Stimulated activated CD8-positive, alpha-beta memory T cell treated with anti-CD3 and anti-CD28 coated beads, Interleukin-12 subunit alpha, Interleukin-12 subunit beta, amount 100 ng/mL, for 24 hours (primary cell): ENCODE data around the gene RBM33.
"Not testable (repeated sequence)": the region's sequence is repeated elsewhere in the genome, so short reads cannot be mapped to it uniquely, and the experiment has no call there.

Experiments
- DNase-seq: peaks from one replicate; pipeline ENCODE4 v3.0.0-alpha.2; 2020; ENCODE audit errors: extremely low read depth

Gene RBM33

DNA sequence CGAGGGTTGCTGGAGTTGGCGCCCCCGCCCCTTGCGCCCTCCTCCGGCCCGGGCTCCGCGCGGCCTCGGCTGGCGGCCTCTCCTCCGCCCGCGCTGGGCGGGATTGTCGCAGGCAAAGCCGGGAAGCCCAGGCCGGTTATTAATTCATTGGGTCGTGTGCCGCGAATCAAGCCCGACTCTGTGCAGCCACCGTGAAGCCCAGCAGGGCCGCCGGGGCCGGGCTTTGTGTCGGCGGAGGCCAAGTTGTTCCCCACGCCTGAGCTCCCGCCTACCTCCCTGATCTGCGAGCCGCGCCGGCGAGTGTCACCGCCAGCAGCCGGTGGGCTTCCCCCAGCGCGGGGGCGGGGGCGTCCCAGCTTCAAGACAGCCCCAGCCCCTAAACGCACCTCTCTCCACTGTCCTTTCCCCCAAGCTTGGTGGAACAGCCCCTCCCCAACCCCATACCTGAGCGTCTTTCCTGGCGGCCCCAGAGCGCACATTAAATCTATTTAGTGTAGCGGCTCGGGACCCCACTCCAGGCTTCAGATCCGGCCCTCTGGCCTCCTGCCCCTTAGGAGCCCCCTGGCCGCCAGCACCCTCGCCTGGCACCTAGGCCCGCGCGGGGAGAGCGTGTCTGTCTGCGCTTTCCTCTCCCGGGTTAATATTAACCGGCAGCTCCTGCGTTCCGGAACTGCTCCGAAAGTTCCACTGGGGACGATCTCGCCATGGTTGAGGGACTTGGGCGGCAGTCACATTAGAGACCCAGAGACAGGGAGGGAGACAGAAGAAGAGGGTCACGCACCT is 164.3 kb downstream of the RBM33 start:
- no peak for DNase-seq

DNA sequence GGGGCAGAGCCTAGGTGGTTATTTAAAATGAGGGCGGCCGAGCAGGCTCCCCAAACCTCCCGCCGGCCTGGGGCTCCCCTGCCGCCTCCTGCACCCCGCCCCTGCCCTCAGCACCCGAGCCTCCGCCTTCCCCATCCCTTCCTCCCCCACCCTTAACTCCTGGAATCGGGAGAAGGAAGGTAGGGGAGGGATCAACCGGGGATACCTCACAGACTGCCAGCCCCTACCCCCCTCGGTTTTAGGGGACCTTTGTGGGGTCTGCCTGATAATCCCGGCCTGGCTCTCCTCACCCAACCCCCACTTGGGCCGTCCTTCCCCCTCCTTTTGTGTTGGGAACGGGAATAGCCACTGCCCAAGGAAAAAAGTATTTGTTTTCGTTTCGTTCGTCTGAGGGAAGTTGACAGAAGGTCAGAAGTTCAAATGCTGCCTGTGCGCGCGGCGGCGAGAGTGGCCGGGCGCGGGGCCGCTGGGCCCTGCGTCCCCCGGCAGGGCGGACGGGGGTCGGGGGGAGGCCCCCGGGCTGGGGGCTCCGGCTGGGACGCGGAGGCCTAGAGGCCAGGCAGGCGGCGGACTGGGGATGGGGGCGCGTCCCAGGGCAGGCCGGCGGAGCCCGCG is 165.0 kb downstream of the RBM33 start:
- no peak for DNase-seq

DNA sequence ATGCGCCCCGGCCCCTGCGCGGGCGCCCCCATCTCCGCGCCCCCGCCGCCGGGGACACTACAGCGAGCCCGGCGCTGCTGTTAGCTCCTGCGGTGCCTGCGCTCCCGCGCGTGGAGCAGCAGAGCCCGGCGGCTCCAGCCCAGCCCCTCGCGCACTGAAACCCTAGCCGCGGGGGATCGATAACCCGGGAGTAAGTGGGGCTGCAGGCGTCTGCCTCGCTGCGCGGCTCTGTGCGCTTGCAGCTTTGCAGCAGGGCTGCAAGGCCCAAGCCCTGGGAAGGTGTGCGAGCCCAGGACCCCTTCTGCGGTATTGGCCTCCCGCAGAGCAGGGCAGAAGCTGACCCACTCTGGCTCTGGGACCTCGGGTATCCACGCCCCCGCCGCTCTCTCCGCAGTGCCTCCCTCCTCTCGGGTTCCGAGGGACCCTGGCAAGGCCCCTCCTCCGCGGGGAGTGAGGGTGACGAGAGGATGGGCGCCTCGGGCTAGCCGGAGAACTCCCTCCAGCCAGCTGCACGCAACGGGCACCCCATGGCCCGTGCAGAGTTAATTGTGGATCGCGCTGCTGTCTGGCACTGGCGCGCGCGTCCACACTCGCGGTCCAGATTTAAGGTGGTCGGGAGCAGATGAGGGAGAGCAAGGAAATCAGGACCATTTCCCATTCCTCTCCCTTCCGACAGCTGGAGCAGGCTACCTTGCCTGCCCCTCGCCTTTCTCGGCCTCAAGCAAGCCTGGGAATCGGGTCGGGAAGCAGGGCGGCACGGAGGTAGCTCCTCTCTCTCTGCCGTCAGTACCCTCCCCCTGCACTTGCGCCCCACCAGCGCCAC is 165.7 kb downstream of the RBM33 start:
- no peak for DNase-seq

DNA sequence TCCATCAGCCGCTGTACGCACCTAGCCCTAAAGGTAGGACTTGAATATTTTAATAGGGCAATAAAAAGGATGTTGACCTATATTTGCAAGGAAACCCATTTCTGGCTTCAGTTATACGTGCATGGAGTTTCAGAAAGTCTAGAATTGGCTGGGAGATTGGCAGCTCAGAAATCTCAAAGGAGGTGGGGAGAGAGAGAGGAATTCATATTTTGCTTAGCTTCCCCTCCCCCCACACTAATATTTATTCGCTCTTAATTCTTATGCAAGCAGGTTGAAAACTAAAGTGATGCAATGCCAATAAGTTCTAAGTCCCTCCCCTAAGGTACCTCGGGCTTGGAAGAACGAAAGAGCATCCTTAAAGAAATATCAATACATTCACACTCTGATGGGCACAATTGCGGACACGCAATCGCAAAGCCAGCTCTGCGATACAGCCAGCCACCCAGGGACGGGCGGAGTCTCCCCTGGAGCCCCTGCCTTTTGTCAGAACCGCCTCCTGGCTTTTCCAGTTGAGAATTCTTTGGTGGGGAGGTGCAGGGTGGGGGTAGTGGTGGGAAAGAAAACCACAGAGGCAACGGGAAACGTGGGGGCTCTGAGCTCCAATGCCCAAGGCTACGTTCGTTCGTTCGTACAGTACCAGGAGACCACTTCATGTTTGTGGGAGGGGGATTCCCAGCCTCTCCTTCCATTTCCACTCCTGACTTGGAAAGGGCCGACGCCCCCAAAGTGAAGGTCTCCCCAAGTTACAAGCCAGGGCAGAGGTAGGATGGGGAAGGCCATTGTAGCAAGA is 166.5 kb downstream of the RBM33 start:
- DNase-seq, result no peak

DNA sequence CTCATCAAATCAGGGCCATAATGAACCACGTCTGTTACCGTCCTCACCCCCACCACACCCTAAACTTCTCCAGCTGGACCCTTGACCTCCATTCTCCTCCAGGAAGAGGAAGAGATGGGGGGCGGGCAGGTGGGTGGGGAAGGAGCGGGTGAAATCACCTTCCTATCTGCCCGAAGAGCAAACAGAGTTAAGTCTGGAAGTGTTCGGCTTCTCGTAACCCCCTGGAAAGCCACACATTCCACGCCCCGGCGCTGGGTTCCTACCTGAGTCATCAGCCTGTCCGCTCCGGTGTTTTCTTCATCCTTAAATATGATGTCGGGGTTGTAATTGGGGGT is 167.1 kb downstream of the RBM33 start:
- DNase-seq, result no peak

DNA sequence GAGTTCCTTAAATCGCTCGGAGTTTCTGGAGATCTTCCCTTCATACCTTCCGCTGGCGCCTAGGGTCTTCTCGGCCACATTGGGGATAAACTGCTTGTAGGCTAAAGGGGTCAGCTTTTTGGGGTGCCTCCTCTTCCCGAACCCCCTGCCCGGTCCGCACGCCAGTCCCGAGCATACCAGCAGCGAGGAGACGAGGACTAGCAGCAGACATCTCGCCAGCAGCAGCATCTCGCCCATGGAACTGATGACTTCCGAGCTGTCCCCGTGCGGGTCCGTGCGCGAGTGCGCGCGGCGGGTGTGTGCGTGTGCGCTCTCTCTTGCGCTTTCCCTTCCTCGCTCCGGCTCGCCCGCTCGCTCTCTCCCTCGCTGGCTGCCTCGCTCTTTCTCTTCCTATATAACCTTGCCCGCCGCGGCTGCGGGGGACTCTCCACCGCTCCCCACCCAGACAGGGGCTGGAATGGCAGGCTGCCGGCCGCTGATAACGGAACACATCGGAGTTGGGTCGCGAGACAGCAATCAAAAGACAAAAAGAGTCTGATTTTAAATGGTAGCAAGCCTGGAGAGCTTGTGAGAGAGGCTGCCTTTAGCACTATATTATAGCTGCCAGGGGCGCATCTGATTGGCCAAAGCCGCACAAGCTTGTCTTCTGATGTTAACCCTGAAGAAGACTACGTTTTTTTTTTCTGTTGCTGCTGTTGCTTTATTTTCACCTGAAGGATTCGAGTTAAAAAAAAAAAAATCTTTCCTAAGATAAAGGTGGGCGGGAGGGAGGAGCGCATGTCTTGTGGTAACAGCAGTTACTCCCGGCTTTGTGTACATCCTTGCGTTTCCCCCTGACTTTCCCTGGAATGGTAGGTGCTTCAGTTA is 167.7 kb downstream of the RBM33 start, which contains the start of gene SHH:
Gene SHH (minus strand): TSS at position 569 of the 867 bp plus-strand sequence. CDS start 341 bp downstream, at position 228.
- DNase-seq, result no peak

DNA sequence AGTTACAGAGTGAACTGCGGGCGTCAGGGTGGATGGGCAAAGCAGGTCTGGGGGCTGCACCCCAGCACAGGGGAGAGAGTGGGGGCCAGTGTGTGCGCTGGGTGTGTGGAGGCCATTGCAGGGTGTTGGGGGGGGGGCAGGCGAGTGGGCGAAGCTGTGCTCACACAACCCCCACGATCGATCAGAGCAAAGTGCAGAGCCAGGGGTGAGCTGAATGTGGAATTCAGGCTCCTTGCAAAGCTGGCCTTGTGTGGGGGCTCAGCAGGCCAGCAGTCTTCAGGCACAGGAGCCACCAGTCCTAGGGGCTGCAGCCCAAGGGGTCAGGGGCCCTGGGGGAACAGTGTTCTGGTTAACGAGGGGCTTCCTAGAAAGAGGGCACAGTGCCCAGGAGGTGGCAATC is 168.7 kb downstream of the RBM33 start:
- DNase-seq, result no peak

DNA sequence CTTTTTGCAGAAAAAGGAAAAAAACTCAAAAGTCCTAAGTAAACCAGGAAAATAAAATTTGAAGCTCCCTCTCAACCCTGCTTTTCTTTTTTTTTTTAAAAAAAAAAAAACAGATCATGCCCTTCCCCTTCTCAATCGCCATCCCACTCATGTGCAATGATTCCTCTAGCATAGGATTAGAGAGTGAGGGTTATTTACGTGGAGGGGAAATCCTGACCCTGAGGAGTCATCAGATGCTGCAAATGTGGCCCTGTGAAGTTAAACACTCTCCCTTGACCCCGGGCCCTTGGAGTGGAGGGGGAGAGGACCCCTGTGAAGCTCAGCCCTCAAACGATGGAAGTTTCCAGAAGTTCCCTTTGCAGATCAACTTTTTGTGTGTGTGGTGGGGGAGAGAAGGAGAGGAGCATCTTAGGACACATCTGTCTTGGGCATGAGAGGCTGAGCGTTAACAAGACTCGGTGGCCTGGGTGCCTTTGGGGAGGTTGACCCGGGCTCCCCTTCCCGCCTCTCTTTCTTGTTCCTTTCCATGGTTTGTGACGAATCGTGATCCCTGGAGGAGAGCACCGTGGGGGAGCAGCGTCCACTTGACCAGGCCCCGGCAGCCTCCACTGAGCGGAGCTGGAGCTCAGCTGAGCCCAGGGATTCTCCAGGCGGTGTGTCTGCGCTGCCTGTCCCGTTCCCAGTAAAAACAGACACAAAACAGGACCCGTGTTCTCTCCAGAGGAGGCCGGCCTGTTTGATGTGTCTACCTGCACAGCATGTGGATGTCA is 169.3 kb downstream of the RBM33 start:
- no peak for DNase-seq

DNA sequence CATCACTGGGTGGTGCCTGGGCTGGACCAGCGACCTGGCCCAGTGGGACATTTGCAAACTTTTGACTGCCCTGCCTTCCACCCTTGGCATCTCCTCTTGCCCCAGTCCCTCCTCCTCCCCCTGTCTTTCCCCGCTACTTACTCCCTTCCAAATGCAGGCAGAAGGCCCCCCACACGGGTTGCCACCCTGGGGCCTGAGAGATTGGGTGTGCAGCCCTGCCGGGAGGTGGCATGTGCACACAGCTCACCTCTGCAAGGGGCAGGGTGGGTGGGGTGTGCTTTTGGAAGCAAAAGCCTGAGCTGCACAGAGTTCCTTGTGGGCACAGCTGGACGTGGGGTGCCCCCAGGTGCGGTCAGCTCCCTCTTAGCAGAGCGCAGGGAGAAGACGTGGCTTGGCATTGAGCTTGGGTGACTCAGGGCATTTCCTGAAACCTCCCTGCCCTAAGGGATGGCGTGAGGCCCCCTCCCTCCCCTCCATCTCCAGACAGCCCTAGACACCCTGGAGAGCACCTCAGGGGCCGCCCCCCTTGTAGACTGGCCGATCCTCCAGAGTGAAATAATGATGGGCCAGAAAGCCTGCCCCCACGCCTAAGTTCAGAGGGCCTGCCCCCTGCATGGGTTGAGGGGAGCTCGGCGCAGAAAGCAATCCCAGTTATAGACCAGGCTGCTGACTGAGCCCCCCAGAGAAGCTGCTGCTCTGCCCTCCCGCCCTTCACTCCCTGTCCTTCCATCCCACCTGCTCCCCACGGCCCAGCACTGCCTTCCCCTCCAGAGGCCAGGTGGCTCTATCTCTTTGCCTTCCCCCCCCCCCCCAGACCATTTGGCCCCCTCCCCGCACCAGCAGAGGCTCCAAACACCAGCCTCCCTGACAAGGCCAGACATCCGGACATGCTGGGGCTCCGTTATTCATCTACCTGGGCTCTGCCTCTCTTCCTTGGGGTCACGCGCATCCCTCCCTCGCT is 170.1 kb downstream of the RBM33 start:
- DNase-seq, result no peak

DNA sequence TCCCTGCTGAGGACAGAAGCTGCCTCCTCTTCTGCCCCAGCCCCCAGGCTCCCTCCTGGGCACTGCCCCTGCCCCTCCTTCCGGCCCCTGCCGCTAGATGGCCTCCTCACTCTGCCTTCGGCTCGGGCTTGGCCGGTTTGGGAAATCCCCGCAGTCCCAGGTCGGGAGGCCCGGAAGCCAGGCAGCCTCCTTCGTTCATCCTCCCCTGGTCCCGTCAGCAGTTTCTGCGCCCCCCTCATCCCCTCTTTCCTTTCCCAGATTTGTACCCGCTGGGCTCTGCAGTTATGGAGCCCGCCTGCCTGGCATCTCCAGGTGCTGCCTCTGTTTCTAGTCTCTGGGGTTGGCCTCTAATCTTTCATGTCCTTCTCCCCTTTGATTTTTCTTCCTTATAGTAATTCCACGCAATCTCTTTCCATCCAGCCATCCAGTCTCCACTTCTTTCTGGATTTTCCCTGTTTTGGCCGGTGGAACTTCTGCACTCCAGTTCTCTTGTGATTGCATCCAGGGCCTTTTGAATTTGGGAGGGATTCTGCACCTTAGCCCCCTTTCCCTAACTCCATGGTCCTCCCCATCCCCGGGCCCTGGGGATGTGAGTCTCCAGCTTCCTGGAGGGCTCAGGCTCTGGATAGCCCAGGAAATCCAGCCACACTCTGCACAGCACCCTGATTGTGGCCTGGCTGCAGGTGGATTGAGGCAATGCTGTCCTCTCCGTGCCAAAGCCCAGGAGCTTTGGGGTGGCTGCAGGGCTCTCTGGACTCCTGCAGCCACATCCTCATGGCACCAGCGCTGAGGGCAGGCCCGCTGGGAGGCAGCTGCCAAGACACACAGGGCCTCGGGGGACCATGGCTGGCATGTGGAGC is 171.1 kb downstream of the RBM33 start:
- DNase-seq, result peak; percentile 39

DNA sequence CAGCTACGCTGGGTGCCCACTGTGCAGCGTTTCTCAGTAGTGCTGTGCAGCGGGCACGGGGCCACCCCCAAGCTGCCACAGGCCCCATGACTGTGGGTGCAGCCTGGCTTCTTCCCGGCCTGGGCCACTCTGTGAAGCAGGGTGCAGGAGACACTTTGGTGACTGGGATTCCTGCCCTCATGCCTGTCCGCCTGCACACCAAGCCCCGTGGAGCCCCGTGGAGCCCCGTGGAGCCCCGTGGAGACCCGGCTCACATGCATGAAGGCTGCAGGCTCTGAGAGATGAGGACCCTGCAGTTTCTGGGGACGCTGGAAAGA is 171.7 kb downstream of the RBM33 start:
- no peak for DNase-seq

DNA sequence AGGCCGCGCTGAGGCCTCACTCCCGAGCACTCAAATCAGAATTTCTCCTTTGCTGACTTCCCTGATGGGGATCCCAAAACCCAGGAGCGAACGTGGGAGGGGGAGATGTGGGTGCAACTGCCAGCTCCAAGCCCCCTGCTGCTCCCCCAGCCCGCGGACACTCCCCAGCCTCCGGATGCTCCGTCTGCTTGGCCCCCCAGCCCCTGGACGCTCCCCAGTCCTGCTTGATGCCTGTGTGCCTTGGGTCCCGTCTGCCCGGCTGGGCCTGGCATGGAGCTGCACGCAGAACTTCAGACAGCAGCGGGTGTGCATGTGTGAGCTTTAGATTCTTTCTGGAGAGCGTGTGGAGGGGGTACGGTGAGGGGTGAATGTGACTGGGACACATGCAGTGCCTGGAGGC is 172.5 kb downstream of the RBM33 start:
- DNase-seq, result no peak

DNA sequence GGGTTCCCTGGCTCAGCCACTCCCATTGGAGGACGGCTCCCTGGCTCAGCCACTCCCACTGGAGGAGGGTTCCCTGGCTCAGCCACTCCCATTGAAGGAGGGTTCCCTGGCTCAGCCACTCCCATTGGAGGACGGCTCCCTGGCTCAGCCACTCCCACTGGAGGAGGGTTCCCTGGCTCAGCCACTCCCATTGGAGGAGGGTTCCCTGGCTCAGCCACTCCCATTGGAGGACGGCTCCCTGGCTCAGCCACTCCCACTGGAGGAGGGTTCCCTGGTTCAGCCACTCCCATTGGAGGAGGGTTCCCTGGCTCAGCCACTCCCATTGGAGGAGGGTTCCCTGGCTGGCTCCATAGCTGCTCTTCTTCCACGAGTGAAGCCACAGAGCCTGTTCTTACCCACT is 173.1 kb downstream of the RBM33 start:
- DNase-seq, result not testable (repeated sequence)

DNA sequence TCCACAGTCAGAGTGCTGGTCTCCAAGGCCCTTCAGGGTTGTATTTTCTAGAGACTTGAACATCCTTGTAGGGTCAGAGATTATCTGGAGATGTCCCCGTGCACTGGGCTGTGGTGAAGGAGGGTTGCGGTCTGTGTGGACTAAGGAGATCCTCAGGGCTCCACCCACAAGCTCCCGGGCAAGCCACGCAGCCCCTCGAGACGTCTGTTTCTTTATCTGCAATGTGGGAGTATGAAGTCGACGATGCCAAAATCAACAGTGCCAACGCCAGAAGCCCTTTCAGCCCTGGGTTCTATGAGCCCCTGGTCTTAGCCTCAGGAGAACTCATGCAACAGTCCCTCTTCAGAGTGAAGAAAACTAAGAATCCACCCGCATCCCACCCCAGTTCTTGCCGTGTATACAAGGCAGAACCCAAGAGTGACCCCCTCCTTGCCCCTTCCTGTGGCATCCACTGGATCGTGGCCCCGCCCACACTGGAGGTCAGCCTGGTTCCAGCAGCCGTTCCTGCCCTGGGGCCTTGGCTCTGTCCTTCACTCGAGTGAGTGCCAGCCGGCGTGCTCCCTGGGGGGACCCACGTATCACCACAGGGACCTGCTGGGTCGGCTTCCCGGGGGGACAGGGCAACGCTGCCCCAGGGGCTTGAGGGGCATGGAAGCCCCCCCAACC is 173.8 kb downstream of the RBM33 start:
- DNase-seq, result no peak

DNA sequence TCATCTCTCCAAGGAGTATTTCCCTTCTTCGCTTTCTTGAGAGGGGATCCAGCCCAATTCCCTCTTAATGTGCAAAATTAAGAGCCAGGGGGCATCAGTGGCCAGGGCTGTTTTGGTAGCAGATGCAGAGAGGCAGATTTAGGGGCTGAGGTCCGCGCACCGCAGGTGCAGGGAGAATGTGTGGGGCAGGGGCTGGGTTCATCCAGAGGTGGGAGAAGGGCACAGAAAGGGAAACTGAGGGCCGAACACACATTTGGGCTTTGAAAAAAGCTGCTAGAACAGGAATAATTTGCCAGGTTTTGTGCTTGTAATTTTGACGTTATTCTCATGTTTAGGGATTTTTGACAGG is 174.3 kb downstream of the RBM33 start:
- DNase-seq, result no peak

DNA sequence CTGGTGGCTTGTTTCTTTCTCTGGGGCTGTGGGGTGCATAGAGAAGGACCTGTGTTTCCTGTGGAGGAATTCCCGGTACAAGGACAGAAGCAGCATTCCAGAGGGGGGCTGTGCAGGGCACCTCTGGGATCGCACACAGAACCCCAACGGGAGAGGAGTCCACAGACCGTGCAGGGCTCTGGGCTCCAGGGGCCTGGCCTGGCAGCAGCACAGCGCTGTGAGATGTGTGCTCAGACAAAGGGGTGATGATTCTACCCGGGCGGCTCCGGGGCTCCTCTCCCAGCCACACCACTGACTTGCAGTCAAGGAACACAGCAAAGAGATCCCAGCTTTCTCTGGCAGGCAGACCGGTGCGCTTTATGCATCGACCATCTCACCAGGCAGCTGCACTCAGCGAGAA is 174.7 kb downstream of the RBM33 start:
- no peak for DNase-seq

DNA sequence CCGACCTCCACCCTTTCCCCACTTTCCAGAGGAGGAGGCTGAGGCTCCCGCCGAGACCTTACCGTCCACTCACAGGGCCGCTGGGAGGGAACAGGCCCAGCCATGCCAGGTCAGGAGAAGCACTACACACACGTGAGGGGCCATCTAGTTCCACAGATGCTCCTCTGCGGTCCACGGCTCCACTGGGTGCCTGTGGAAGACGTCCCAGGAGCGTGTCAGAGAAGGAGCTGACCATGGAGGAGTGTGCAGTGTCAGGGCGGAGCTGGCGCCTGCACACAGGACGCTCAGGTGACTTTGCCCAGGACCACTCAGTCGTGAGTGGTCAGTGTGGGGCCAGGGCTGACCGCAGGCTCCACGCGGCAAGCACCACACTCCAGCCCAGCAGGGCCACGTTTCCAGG is 175.8 kb downstream of the RBM33 start:
- no peak for DNase-seq

DNA sequence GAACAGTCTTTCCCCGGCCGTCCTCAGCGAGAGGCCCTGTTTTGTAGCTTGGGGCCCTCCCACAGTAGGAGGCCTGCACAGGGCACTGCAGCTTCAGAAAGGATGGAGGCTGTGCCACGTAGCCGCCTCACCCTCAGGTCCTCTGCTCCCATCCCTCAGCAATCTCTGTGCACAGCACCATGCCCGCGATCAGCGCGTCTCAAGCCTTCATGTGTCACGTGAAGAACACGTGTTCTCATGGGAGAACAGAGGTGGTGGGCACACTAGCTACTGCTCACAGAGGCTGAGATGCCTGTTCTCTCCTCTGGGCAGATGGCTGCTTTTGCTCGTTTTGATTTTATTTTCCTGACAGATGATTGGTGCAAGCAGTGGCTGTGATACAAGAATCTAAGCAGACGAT is 176.3 kb downstream of the RBM33 start:
- no peak for DNase-seq
